H1 (cell line): ENCODE results near the gene CACNA2D3. TPM values are rescaled to one million over a fixed set of nuclear protein-coding genes. Genes with fewer than 3 reads are reported as not detected.
A peak's percentile ranks its signal among the peaks of the same experiment; 100 is the strongest.

Source experiments
- CTCF ChIA-PET: fragments of 300-600 bp; sonication (Branson Sonifier 250); formaldehyde crosslinking; loops from one replicate; lab custom pipeline; 2021; ENCODE audit not compliant: partially characterized antibody; lab: Charles Lee
- POLR2A ChIA-PET: fragments of 300-600 bp; sonication (Branson Sonifier 250); formaldehyde crosslinking; loops from one replicate; lab custom pipeline; 2021; ENCODE audit warnings: inconsistent platforms; ENCODE audit not compliant: partially characterized antibody; lab: Charles Lee
- DNase-seq, 2 experiments: peaks; one replicate each; pipeline versions ENCODE4 v3.0.0 to v3.0.0-alpha.2; 2010 to 2022; ENCODE audit warnings: low spot score in 2 of 2, low read depth in 1 of 2, mixed read lengths in 1 of 2
- FAIRE-seq: peaks from 2 replicates; lab custom pipeline; 2011; peaks lifted over from hg19 to GRCh38; lab: Jason Lieb, UNC
- H2AFZ ChIP-seq: 2 replicates; pipeline ENCODE4 v1.8.1; 2012; ENCODE audit warnings: low read length, inconsistent platforms
- H2AK5ac ChIP-seq: 2 replicates; pipeline ENCODE4 v1.6.1; 2013; ENCODE audit warnings: low read depth, low read length
- H2BK120ac ChIP-seq: replicated peaks from 2 replicates; pipeline ENCODE3; 2013; ENCODE audit warnings: low read depth, low read length, inconsistent platforms
- H2BK12ac ChIP-seq: 2 replicates; pipeline ENCODE4 v1.6.1; 2013; ENCODE audit warnings: low read depth, low read length
- H2BK15ac ChIP-seq: 2 replicates; pipeline ENCODE4 v1.6.1; 2013; ENCODE audit warnings: low read length
- H2BK20ac ChIP-seq: 2 replicates; pipeline ENCODE4 v1.6.1; 2013; ENCODE audit warnings: low read length
- H2BK5ac ChIP-seq: 2 replicates; pipeline ENCODE4 v1.6.1; 2013; ENCODE audit warnings: low read depth, low read length
- H3K14ac ChIP-seq: 2 replicates; pipeline ENCODE4 v1.6.1; 2013; ENCODE audit warnings: inconsistent platforms; ENCODE audit not compliant: insufficient read length
- H3K18ac ChIP-seq: 2 replicates; pipeline ENCODE4 v1.6.1; 2013; ENCODE audit warnings: low read length; ENCODE audit errors: extremely low read depth
- H3K23ac ChIP-seq: 2 replicates; pipeline ENCODE4 v1.6.1; 2013; ENCODE audit warnings: inconsistent platforms; ENCODE audit not compliant: insufficient read length
- H3K23me2 ChIP-seq: 2 replicates; pipeline ENCODE4 v1.6.1; 2013; ENCODE audit warnings: low read depth, low read length
- H3K27ac ChIP-seq: 2 replicates; pipeline ENCODE4 v1.6.1; 2011; ENCODE audit warnings: low read depth, low read length, inconsistent platforms
- H3K27me3 ChIP-seq, 4 experiments: replicated peaks in 1 of 4; 1 replicate in 1 of 4; 2 replicates in 3 of 4; pipeline versions ENCODE4 v1.6.1 to v1.8.1; 2011 to 2013; ENCODE audit warnings: low read length in 3 of 4, mild to moderate bottlenecking in 3 of 4, inconsistent platforms in 2 of 4, mixed read lengths in 2 of 4, moderate library complexity in 1 of 4; ENCODE audit not compliant: control insufficient read depth in 3 of 4, insufficient read depth in 3 of 4; ENCODE audit errors: extremely low read depth in 1 of 4
- H3K36me3 ChIP-seq, 4 experiments: 2 replicates each; pipeline versions ENCODE4 v1.6.1 to v1.8.1; 2011 to 2013; ENCODE audit warnings: mild to moderate bottlenecking in 4 of 4, low read length in 3 of 4, moderate library complexity in 2 of 4, control low read depth in 1 of 4, inconsistent platforms in 1 of 4; ENCODE audit not compliant: insufficient read depth in 4 of 4, control insufficient read depth in 2 of 4
- H3K4ac ChIP-seq: replicated peaks from 2 replicates; pipeline ENCODE3; 2013; ENCODE audit warnings: low read length, low read depth, mixed read lengths, inconsistent platforms; ENCODE audit not compliant: insufficient read length
- H3K4me1 ChIP-seq, 4 experiments: replicated peaks in 1 of 4; 1 replicate in 1 of 4; 2 replicates in 3 of 4; pipeline versions ENCODE4 v1.6.1 to v1.8.1; 2011 to 2013; ENCODE audit warnings: low read length in 3 of 4, inconsistent platforms in 2 of 4, mixed read lengths in 1 of 4; ENCODE audit not compliant: insufficient read depth in 4 of 4, control insufficient read depth in 3 of 4
- H3K4me2 ChIP-seq, 2 experiments: 2 replicates each; pipeline versions ENCODE4 v1.6.1 to v1.8.1; 2011 to 2013; ENCODE audit warnings: low read depth in 2 of 2, low read length in 2 of 2, control low read depth in 1 of 2, inconsistent platforms in 1 of 2, mild to moderate bottlenecking in 1 of 2; ENCODE audit not compliant: insufficient read depth in 1 of 2
- H3K4me3 ChIP-seq, 4 experiments: fragments of 200-600, 300-600 bp in 1 of 4; sonication (generic), shearing (Covaris generic), sonication (Bioruptor Twin) in 1 of 4; 2 replicates each; pipeline versions ENCODE4 v1.5.1 to v1.8.1; 2011 to 2016; ENCODE audit warnings: low read length in 4 of 4, low read depth in 3 of 4, control low read depth in 2 of 4, inconsistent platforms in 2 of 4, mild to moderate bottlenecking in 2 of 4, mixed read lengths in 1 of 4, moderate library complexity in 1 of 4; ENCODE audit not compliant: insufficient read depth in 2 of 4; ENCODE audit errors: extremely low read depth in 1 of 4
- H3K56ac ChIP-seq: replicated peaks from 2 replicates; pipeline ENCODE3; 2013; ENCODE audit warnings: low read depth, mild to moderate bottlenecking, mixed read lengths, low read length, inconsistent platforms; ENCODE audit not compliant: insufficient read length
- H3K79me1 ChIP-seq: 2 replicates; pipeline ENCODE4 v1.6.1; 2013; ENCODE audit warnings: low read depth, low read length, control low read depth
- H3K79me2 ChIP-seq, 2 experiments: 2 replicates each; pipeline versions ENCODE4 v1.6.1 to v1.8.1; 2012 to 2013; ENCODE audit warnings: low read length in 2 of 2, mild to moderate bottlenecking in 2 of 2, inconsistent platforms in 1 of 2; ENCODE audit not compliant: insufficient read depth in 2 of 2, control insufficient read depth in 1 of 2
- H3K9ac ChIP-seq, 4 experiments: replicated peaks in 1 of 4; 1 replicate in 1 of 4; 2 replicates in 3 of 4; pipeline versions ENCODE4 v1.6.1 to v1.8.1; 2011 to 2013; ENCODE audit warnings: low read depth in 3 of 4, low read length in 3 of 4, control low read depth in 2 of 4, mild to moderate bottlenecking in 2 of 4, moderate library complexity in 2 of 4, inconsistent platforms in 1 of 4; ENCODE audit errors: extremely low read depth in 1 of 4
- H3K9me3 ChIP-seq, 2 experiments: 2 replicates each; pipeline versions ENCODE4 v1.6.1 to v1.8.1; 2012 to 2013; ENCODE audit warnings: mild to moderate bottlenecking in 2 of 2, moderate library complexity in 2 of 2, control low read depth in 1 of 2, inconsistent platforms in 1 of 2, low read depth in 1 of 2, low read length in 1 of 2, mixed read lengths in 1 of 2; ENCODE audit not compliant: insufficient read depth in 2 of 2
- H4K20me1 ChIP-seq, 2 experiments: replicated peaks in 1 of 2; 2 replicates each; pipeline versions ENCODE3 to v1.8.1; 2011 to 2013; ENCODE audit warnings: inconsistent platforms in 2 of 2, low read length in 2 of 2, mild to moderate bottlenecking in 1 of 2; ENCODE audit not compliant: insufficient read depth in 2 of 2, control insufficient read depth in 1 of 2
- H4K5ac ChIP-seq: 2 replicates; pipeline ENCODE4 v1.6.1; 2013; ENCODE audit warnings: low read length, low read depth, mixed read lengths, inconsistent platforms; ENCODE audit not compliant: insufficient read length
- H4K8ac ChIP-seq: 2 replicates; pipeline ENCODE4 v1.8.0; 2013; ENCODE audit warnings: mild to moderate bottlenecking, moderate library complexity, low read length, inconsistent platforms; ENCODE audit not compliant: insufficient read depth; ENCODE audit errors: extremely low read depth
- H4K91ac ChIP-seq: replicated peaks from 2 replicates; pipeline ENCODE3; 2013; ENCODE audit warnings: low read length, mixed read lengths, inconsistent platforms; ENCODE audit not compliant: insufficient read length
- CBX5 ChIP-seq: fragments of 300-800, 300-1000 bp; sonication (generic); IDR thresholded peaks from 2 replicates; pipeline ENCODE4 v1.7.1; 2016; ENCODE audit warnings: antibody characterized with exemption, low read length, low read depth
- CEBPB ChIP-seq: IDR thresholded peaks from 2 replicates; pipeline ENCODE4 v1.6.1; 2012; ENCODE audit warnings: low read depth, low read length
- EZH2 ChIP-seq: fragments of 200-600 bp; sonication (generic); IDR thresholded peaks from 2 replicates; pipeline ENCODE4 v1.7.1; 2012; ENCODE audit warnings: low read depth, mild to moderate bottlenecking, moderate library complexity, low read length, inconsistent platforms; ENCODE audit not compliant: severe bottlenecking
- GABPA ChIP-seq: IDR thresholded peaks from 2 replicates; pipeline ENCODE4 v1.6.1; 2011; ENCODE audit warnings: mild to moderate bottlenecking, low read length, moderate library complexity, borderline replicate concordance; ENCODE audit not compliant: insufficient read depth
- POLR2A ChIP-seq, 2 experiments: IDR thresholded peaks; 1 replicate in 1 of 2; 2 replicates in 1 of 2; pipeline ENCODE4 v1.6.1; 2011; ENCODE audit warnings: low read depth in 2 of 2, low read length in 2 of 2, mild to moderate bottlenecking in 2 of 2; ENCODE audit errors: control extremely low read depth in 1 of 2
- POU5F1 ChIP-seq: IDR thresholded peaks from 2 replicates; pipeline ENCODE4 v1.6.1; 2011; ENCODE audit warnings: low read depth, mild to moderate bottlenecking, low read length, moderate library complexity
- SIN3A ChIP-seq, 2 experiments: IDR thresholded peaks in 1 of 2; conservative IDR thresholded peaks in 1 of 2; 2 replicates each; pipeline ENCODE4 v1.6.1; 2011 to 2012; ENCODE audit warnings: low read length in 2 of 2, improper control_type of control experiment in 1 of 2, low read depth in 1 of 2, mild to moderate bottlenecking in 1 of 2
- SP2 ChIP-seq: IDR thresholded peaks from 2 replicates; pipeline ENCODE4 v1.6.1; 2012; ENCODE audit warnings: mild to moderate bottlenecking, low read length, inconsistent platforms
- WGBS, 2 experiments: shearing (Covaris generic) in 1 of 2; methylation state at CpG; one replicate each; pipeline versions ENCODE4 v1.1.6 to v1.1.7; 2013 to 2015; ENCODE audit warnings: low lambda C conversion rate in 2 of 2, mixed read lengths in 2 of 2, inconsistent platforms in 1 of 2, low coverage in 1 of 2, missing lambda C conversion rate in 1 of 2; ENCODE audit not compliant: insufficient replicate concordance in 2 of 2, insufficient coverage in 1 of 2, insufficient read length in 1 of 2; ENCODE audit errors: extremely low coverage in 1 of 2, missing lambda C conversion rate in 1 of 2; 5-methylcytosine and 5-hydroxymethylcytosine counted together
- polyA plus RNA-seq, 7 experiments: library from polyadenylated mRNA; depleted of rRNA in 3 of 7; stranded (reverse) in 5 of 7; unstranded in 2 of 7; fragments of >200 nt in 5 of 7; fragments of 200-250 nt in 2 of 7; gene quantifications; 1 replicate in 5 of 7; 2 replicates in 1 of 7; 4 replicates in 1 of 7; pipeline versions ENCODE4 v1.2.1 to v1.2.3, GENCODE V29; 2011 to 2013; ENCODE audit warnings: missing spikeins in 2 of 7, mixed read lengths in 2 of 7
- total RNA-seq: library from RNA; stranded (reverse); fragmentation: NEBNext Ultra II Directional; extraction: Animal tissue kit (Norgen Biotek cat#: 25700); gene quantifications from 2 replicates; pipeline ENCODE4 v1.2.1, GENCODE V29; 2021

Gene CACNA2D3
- total and polyA plus RNA-seq, 2 of the 8 experiments (the other 6 are each of a cell fraction or from before 2014, with no cell fraction given) = 1.5 to 1.8 TPM

DNA sequence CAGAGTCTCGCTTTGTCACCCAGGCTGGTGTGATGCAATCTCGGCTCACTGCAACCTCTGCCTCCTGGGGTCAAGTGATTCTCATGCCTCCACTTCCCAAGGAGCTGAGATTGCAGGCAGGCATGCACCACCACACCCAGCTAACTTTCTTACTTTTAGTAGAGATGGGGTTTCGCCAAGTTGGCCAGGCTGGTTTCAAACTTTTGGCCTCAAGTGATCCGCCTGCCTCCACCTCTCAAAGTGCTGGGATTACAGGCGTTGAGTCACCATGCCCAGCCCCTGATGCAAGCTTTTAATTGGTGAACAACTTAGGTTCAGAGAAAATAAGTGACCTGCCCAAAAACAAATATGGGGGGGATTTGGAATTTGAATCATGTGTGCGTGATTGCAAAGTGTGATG lies 559.4 kb downstream of the CACNA2D3 start:
- H3K18ac ChIP-seq = peak overlapping the region; percentile 54
- no peak overlapping the region for H3K4ac ChIP-seq
- FAIRE-seq = no peak
- no peak overlapping the region for H2AFZ ChIP-seq
- no peak overlapping the region for H3K23ac ChIP-seq
- no peak overlapping the region for H2BK20ac ChIP-seq
- no peak overlapping the region for H3K56ac ChIP-seq
- CTCF ChIA-PET = interaction anchor here (0.5 kb wide), 2 partner anchors 150 to 1912 kb away, joined by 3 to 4 read pairs; no protein-coding TSS in a partner anchor
- no peak overlapping the region for H3K4me2 ChIP-seq
- peaks cover 0 to 5% (median 3%) of the 10 kb centered on the region in 4 experiments; a peak in 4 of 7 replicates for H3K4me1 ChIP-seq
- no peak overlapping the region for H2BK120ac ChIP-seq
- H3K36me3 ChIP-seq = no peaks in the 10 kb centered on the region
- H4K5ac ChIP-seq = no peak overlapping the region
- 82% methylated on average over 6 of the region's 6 CpGs; no CpG with 5 or more reads in 1 of the 2 experiments for WGBS, 2 experiments
- no peak overlapping the region for H4K91ac ChIP-seq
- TF ChIP-seq CEBPB = peak; percentile 79
- no peak for TF ChIP-seq SIN3A (conservative IDR thresholded peaks at IDR 0.05 in 1 of 2, IDR thresholded peaks at IDR 0.05 in 1 of 2; ENCODE audit: low read depth in 1 of 2, low read length in 2 of 2)
- TF ChIP-seq GABPA = no peak
- TF ChIP-seq POLR2A (IDR thresholded peaks at IDR 0.05; ENCODE audit: control extremely low read depth in 1 of 2, low read depth in 2 of 2, low read length in 2 of 2) = no peak
- no peak for TF ChIP-seq POU5F1
- TF ChIP-seq EZH2 = no peak
- no peak for TF ChIP-seq SP2
- TF ChIP-seq CBX5 = no peak
- no peaks in the 10 kb centered on the region for H3K27me3 ChIP-seq
- no peak overlapping the region for H3K9ac ChIP-seq
- H2BK5ac ChIP-seq = no peak overlapping the region
- no peak overlapping the region for H3K4me3 ChIP-seq
- no peaks in the 10 kb centered on the region for H3K23me2 ChIP-seq
- no peaks in the 10 kb centered on the region for H3K9me3 ChIP-seq
- no peaks in the 10 kb centered on the region for H3K79me1 ChIP-seq
- POLR2A ChIA-PET = interaction anchor here (0.8 to 1.2 kb wide), 2 partner anchors 40 to 42 kb away, joined by 3 read pairs; no protein-coding TSS in a partner anchor
- no peaks in the 10 kb centered on the region for H3K79me2 ChIP-seq
- no peak for DNase-seq
- no peak overlapping the region for H3K14ac ChIP-seq
- no peak overlapping the region for H2BK15ac ChIP-seq
- H2BK12ac ChIP-seq = no peak overlapping the region
- H4K20me1 ChIP-seq = no peaks in the 10 kb centered on the region
- H4K8ac ChIP-seq = no peak overlapping the region
- H2AK5ac ChIP-seq = no peak overlapping the region; the same call in 1 of the 2 replicates
- no peak overlapping the region for H3K27ac ChIP-seq
